Measurements from ENCODE around the gene PPM1L.
A peak's percentile ranks its signal among the peaks of the same experiment; 100 is the strongest.

PPM1L gene

DNA sequence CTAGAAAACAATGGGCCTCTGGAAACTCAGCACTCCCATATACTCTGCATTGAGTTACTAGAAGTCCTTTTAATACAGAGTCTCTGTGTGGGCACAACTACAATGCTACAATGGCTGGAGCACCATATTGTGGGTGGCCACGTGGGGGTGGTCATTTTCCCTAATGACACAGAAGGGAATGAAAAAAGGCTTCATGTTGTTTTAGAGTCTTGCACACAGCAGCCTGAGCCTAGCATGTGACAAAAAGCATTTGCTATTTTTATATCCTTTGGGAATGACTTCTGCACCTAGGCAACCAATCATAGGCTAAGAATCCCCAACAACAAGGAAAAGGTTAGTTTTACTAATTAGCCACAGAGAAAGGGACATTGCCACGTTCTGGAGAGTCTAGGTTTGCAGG is 120.6 kb downstream of the PPM1L start:
- no peak for TF ChIP-seq GATA1 (IDR thresholded peaks at IDR 0.05; ENCODE audit: low read depth, low read length)
- no peak for TF ChIP-seq POLR2A (IDR thresholded peaks at IDR 0.05; ENCODE audit: low read length)
- DNase-seq: no peak

DNA sequence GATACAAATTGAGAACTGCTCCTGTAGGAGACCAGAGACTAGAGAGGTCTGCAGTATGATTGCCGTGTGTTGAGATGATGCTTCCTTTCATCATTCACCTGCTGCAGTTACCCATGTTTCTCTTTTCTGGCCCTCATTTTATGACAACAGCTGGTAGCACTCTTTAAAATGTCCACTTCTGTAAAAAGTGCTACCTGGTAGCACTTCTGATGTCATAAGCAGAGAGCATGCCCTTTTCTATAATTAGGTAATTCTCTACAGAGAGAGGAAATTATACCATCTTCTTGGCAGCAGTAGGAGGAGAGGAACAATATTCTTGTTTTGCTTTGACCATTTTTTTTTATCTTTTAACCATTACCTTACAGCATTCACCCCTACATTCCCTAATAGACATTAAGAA is 123.8 kb downstream of the PPM1L start:
- no peak for DNase-seq
- no peak for TF ChIP-seq POLR2A (IDR thresholded peaks at IDR 0.05; ENCODE audit: low read length)
- TF ChIP-seq GATA1 (IDR thresholded peaks at IDR 0.05; ENCODE audit: low read depth, low read length): no peak

DNA sequence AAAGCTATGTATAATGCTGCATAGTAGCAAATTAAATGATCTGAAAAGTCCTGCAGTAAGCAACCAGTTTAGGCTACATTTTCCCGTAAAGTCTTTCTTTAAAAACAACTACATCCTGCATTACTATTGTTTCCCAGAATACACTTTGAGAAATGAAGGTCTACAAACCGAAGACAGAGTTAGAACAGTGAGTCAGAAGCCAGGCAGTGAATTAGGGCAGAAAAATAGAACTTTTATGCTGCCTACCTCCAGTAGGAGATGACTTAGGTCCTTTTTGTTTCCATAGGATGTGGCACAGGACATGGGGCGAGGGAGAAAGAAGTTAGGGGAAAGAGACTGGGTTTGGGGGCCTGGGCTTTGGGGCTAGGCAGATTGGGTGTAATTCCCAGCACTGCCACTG is 127.3 kb downstream of the PPM1L start:
- no peak for DNase-seq
- no peak for TF ChIP-seq GATA1 (IDR thresholded peaks at IDR 0.05; ENCODE audit: low read depth, low read length)
- no peak for TF ChIP-seq POLR2A (IDR thresholded peaks at IDR 0.05; ENCODE audit: low read length)

DNA sequence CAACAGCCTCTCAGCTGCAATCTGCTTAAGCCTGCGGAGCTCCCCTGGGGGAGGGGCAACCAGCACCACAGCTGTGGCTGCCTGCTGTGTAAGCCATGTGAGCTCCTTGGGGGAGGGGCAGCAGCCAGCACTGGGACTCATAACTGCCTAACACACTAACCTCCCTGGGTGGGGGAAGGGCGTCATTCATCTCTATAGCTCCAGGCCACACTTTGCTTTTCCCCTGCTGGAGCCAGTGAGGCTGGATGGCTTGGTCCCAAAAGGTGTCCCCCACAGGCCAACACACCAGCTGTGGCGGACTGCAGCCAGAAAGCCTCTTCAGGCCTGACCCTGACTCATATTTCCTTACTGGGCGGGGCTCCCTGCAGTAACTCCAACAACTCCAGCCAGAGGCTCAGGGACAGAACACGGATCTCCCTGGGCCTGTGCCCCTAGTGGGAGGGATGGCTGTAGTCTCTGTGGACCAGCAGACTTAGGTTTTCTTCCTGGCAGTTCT is 129.8 kb downstream of the PPM1L start:
- no peak for DNase-seq
- TF ChIP-seq POLR2A (IDR thresholded peaks at IDR 0.05; ENCODE audit: low read length) (no peak), GATA1 (IDR thresholded peaks at IDR 0.05; ENCODE audit: low read depth, low read length) (no peak)

DNA sequence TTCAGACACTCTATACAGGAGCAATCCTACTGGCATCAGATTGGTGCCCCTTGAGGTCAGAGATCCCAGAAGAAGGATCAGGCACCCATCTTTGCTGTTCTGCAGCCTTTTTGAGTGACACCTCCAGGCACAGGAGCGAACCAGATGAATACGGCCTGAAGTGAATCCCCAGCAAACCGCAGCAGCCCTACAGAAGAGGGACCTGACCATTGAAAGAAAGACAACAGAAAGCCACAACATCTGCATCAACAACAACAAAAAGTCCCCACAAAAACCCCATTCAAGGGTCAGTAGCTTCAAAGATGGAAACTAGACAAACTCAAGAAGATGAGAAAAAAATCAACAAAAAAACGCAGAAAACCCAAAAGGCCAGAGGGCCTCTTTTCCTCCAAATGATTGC is 130.4 kb downstream of the PPM1L start:
- DNase-seq: no peak
- TF ChIP-seq POLR2A (IDR thresholded peaks at IDR 0.05; ENCODE audit: low read length) (no peak), GATA1 (IDR thresholded peaks at IDR 0.05; ENCODE audit: low read depth, low read length) (no peak)

DNA sequence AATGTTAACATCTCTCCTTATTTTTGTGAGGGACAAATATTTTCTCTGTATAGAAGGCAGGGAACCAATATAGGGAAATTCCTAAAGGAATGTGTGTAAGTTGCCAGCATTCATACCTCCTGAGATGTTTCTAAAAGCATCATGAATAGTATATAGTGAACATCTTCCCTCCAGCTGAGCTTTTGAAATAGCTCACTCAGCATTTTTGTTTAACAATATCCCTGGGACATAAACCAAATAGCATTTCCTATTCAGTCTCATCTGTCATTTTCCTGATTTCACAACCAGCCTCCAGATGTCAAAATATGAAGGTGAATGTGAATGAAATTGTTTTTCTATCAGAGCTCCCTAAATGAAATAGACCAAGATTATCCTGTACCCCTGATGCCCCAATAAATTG is 137.2 kb downstream of the PPM1L start:
- DNase-seq: no peak
- TF ChIP-seq GATA1 (IDR thresholded peaks at IDR 0.05; ENCODE audit: low read depth, low read length): no peak
- no peak for TF ChIP-seq POLR2A (IDR thresholded peaks at IDR 0.05; ENCODE audit: low read length)

DNA sequence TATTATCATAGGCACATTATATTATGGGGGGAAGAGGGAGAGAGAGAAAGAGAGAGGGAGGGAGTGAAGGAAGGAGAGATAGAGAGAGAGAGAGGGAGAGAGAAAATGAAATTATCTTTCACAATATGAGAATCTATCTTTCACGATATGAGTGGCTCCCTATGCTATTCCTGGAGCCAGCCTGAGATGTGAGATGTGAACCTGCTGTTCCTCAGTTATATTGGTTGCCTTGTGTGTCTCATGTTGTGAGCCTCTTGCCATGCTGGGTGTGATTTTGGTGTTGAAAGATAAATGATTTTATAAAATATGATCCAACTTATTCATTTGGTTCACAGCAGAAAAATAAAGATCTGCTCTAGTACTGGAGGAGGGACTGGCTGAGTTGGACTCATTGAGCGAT is 148.7 kb downstream of the PPM1L start:
- TF ChIP-seq POLR2A (IDR thresholded peaks at IDR 0.05; ENCODE audit: low read length) (no peak), GATA1 (IDR thresholded peaks at IDR 0.05; ENCODE audit: low read depth, low read length) (no peak)
- no peak for DNase-seq

DNA sequence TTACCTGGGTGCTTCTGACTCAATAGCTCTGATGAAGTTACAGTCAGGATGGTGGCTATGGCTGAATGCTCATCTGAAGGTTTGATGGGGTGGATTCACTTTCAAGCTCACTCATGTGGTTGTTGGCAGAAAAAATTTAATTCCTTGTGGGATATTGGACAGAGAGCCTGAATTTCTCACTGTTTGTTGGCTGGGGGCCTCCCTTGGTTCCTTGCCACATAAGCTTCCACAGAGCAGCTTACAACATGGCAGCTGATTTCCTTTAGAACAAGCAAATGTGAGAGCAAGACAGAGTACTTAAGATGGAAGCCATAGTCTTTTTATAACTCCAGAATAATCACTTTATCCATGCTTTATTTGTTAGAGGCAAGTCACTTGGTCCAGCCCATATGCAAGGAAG is 150.6 kb downstream of the PPM1L start:
- no peak for DNase-seq
- TF ChIP-seq GATA1 (IDR thresholded peaks at IDR 0.05; ENCODE audit: low read depth, low read length) (no peak), POLR2A (IDR thresholded peaks at IDR 0.05; ENCODE audit: low read length) (no peak)

DNA sequence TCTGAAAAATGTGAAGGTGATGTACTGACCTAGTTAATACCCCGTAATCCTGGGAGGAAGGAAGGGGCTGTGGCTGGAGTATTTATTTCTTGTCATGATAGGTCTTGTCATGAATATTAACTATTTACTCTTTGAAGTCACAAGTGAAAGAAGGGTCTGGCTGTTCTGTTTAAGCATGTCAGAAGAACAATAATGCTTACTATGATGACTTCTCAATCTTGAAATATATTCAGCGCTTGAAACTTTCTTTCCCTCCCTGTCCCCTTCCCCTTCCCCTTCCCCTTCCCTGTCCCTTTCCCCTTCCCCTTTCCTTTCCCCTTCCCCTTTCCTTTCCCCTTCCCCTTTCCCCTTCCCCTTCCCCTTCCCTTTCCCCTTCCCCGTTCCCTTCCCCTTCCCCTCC is 153.9 kb downstream of the PPM1L start:
- DNase-seq: no peak
- TF ChIP-seq GATA1 (IDR thresholded peaks at IDR 0.05; ENCODE audit: low read depth, low read length) (no peak), POLR2A (IDR thresholded peaks at IDR 0.05; ENCODE audit: low read length) (no peak)

DNA sequence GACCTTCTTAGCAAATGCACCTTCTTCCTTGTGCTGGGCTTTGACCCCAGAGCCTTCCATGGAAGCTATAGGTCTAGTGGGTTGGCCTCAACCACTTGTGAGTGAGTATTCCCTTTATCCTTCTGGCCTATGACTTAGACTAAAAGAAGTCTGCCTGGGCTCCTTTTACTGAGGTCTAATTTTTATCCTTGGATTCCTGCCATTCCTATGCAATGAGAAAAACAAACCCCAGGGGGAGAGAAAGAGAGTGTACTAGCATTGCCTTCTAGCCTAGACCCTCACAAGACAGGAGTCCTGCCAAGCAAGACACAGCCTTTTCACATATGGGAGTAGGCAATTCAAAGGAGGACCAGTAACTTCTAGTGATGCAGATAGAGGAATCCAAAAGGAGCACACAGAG is 155.4 kb downstream of the PPM1L start:
- DNase-seq: no peak
- TF ChIP-seq POLR2A (IDR thresholded peaks at IDR 0.05; ENCODE audit: low read length): no peak
- no peak for TF ChIP-seq GATA1 (IDR thresholded peaks at IDR 0.05; ENCODE audit: low read depth, low read length)

DNA sequence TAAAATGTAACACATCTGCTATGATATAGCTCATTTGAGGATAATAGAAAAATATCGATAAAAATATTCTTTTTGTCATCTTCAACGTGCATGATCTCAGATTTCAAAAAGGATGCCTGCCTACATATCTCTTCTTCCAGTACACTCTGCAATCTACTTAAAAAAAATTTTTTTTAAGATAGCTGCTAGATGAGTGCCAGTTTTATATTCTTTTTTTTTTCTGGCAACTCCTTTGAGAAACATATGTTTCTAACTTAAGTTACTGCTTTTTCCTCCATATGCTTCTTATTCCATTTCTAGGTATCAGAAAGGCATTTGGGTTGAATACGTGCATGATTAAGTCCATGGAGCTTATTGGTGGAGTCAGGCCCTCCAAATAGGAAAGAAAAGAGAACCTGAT is 160.4 kb downstream of the PPM1L start:
- TF ChIP-seq GATA1 (IDR thresholded peaks at IDR 0.05; ENCODE audit: low read depth, low read length): no peak
- no peak for TF ChIP-seq POLR2A (IDR thresholded peaks at IDR 0.05; ENCODE audit: low read length)
- no peak for DNase-seq

DNA sequence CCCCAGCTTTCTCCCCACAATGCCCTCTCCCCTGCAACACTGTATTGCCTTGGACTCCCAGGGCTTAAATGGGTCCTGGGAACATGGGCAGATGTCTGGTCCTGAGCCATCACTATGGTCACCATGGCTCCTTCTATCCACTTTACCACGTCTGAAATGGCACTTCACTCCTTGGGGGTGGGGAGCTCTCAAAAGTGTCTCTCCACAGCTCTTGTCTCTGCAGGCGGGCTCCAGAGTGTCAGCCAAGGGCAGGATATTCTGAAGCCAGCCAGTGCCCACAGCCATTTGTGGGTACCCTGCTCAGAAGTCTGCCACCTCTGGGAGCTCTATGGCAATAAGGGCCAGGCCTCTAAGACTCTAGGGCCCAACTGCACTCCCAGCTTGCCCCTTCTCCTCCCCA is 163.9 kb downstream of the PPM1L start:
- DNase-seq: no peak
- TF ChIP-seq POLR2A (IDR thresholded peaks at IDR 0.05; ENCODE audit: low read length): no peak
- TF ChIP-seq GATA1 (IDR thresholded peaks at IDR 0.05; ENCODE audit: low read depth, low read length): no peak

DNA sequence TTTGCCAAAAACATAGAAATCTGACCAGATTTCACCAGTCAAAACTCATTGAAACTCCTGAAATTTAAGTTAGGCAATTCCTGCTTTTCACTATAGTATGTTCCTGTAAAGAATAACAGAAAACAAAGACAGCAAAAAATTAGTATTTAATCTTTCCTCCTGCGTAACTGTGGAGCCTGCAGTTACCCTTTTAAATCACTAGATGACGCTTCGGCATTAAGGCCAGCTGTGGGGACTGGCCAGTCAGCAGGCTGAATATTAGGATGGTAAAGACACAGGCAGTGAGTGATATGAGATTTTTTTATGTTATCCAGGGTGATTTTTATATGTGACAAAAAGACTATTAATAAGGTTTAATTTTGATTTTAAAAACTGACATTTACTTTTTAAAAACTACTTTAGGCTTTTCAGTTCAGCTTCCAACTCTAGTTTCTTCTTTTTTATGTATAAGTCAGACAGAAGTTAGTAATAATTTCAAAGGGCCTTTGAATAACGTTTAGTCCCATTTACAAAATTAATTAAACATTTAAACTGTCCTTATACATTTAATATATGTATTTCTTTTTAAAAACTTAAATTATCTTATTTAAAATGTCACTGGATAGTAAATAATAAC is 165.1 kb downstream of the PPM1L start:
- DNase-seq: peak; percentile 33 to 48
- TF ChIP-seq GATA1 (IDR thresholded peaks at IDR 0.05; ENCODE audit: low read depth, low read length): no peak
- TF ChIP-seq POLR2A (IDR thresholded peaks at IDR 0.05; ENCODE audit: low read length): no peak

DNA sequence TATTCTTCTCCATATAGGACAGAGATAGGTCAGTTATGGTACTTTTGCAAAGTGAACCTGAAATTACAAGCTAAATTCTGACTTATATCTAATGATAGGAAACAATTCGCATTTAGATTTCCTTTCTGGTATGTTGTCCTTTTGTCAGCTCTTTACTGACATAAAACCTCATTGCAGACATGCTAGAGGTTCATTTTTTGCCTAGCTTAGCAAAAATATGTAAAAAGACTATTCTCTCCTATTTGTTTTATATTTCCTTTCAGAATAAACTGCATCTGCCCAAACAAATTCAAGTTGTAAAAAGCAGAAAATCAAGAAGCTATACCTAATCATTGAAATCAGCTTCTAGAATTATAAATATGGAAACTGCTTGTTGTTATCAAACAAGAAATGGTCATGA is 168.7 kb downstream of the PPM1L start:
- TF ChIP-seq POLR2A (IDR thresholded peaks at IDR 0.05; ENCODE audit: low read length): no peak
- TF ChIP-seq GATA1 (IDR thresholded peaks at IDR 0.05; ENCODE audit: low read depth, low read length): no peak

DNA sequence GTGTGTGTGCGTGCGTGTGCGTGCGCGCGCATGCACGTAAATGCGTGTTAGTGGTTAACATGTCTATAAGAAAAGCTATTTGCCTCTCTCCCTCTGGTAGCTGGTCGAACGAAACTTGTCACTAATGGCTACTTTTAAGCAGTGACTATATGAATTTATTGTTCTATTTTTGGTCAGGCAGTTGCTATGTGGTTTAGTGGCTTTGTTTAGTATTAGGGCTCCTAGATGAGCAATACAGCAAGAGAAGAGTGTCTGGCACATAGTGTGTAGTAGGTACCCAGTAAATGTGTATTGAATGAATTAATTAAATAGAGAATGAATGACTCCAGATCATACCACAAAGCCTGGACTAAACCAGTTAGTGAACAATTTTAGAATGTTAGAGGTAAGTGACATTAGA is 171.6 kb downstream of the PPM1L start:
- no peak for TF ChIP-seq GATA1 (IDR thresholded peaks at IDR 0.05; ENCODE audit: low read depth, low read length)
- TF ChIP-seq POLR2A (IDR thresholded peaks at IDR 0.05; ENCODE audit: low read length): no peak
- DNase-seq: no peak

More for the DNA sequence above, 168.7 kb downstream of the PPM1L start:
- DNase-seq: no peak

Data from erythroblast (primary cell).